ENCODE results near the gene IZUMO4. TPM values are rescaled to one million over a fixed set of nuclear protein-coding genes. Genes with fewer than 3 reads are reported as not detected.
A peak's percentile ranks its signal among the peaks of the same experiment; 100 is the strongest.

The IZUMO4 gene
- total and polyA plus RNA-seq, 8 donors: 3.5 to 22.3 (median 8.1) TPM; not detected in 3

DNA sequence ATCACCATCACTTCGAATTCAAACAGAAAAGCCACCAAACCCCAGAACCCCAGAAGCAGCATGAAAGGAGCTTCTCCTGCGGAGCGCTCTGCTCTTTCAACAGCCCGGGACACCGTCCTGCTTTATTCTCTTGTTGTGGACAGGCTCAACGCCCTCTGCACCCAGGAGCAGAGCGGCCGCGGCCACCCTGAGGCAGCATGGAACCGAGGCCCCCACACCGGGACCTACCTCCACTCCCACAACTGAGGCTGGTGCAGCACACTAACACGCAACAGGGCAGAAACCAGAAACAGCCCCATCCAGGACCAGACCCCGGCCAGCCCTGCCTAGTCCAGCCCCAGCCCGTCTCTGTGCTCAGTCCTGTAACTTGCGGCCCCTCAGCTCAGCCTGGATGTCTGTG is 47.5 kb downstream of the IZUMO4 start:
- intact Hi-C loops (cut with DNase I; ENCODE audit: low total_unique reads): no loop called here
- Histone ChIP-seq H3K9me3 (no peaks in the 10 kb centered on the region), H3K4me1 (peaks cover 18 to 68% (median 39%) of the 10 kb centered on the region in 4 donors), H3K27ac (no peak overlapping the region), H3K27me3 (no peaks in the 10 kb centered on the region), H3K4me3 (no peak overlapping the region), H3K36me3 (peaks cover 5 to 42% (median 36%) of the 10 kb centered on the region in 4 donors)
- no peak for TF ChIP-seq POLR2AphosphoS5 (IDR thresholded peaks at IDR 0.05)
- no peak for TF ChIP-seq POLR2A (IDR thresholded peaks at IDR 0.05)
- TF ChIP-seq, protein P1, sequence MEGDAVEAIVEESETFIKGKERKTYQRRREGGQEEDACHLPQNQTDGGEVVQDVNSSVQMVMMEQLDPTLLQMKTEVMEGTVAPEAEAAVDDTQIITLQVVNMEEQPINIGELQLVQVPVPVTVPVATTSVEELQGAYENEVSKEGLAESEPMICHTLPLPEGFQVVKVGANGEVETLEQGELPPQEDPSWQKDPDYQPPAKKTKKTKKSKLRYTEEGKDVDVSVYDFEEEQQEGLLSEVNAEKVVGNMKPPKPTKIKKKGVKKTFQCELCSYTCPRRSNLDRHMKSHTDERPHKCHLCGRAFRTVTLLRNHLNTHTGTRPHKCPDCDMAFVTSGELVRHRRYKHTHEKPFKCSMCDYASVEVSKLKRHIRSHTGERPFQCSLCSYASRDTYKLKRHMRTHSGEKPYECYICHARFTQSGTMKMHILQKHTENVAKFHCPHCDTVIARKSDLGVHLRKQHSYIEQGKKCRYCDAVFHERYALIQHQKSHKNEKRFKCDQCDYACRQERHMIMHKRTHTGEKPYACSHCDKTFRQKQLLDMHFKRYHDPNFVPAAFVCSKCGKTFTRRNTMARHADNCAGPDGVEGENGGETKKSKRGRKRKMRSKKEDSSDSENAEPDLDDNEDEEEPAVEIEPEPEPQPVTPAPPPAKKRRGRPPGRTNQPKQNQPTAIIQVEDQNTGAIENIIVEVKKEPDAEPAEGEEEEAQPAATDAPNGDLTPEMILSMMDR (IDR thresholded peaks at IDR 0.05): no peak
- TF ChIP-seq EP300 (IDR thresholded peaks at IDR 0.05): no peak
- WGBS, 5 donors: 89 to 97% (median 92%) methylated on average over 15 of the region's 15 CpGs
- no peak for DNase-seq

DNA sequence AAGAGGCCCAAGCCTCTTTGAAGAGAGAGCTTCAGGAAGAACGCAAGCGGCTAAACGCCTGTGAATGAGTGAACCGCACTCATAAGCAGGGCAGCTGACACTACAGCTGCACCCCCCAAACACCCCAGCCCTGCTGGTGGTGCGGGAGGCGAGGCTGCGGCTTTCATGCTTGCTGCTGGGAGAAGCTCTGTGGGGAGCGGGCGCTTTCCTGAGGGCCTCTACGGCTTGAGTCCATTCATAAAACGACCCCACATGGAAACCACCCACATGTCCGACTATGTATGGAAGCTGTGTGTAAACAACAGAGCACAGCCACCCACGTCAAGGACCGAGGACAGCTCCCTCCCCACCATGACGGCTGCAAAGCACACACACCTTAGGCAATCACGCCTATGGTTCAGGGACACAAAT is 49.1 kb downstream of the IZUMO4 start:
- DNase-seq: peak in 1 of 2 donors; percentile 49
- H3K4me3 ChIP-seq: no peak overlapping the region
- intact Hi-C loops (cut with DNase I; ENCODE audit: low total_unique reads): no loop called here
- no peaks in the 10 kb centered on the region for H3K9me3 ChIP-seq
- 37 to 67% (median 60%) methylated on average over 10 to 16 of the region's 16 CpGs for WGBS, 5 donors
- no peaks in the 10 kb centered on the region for H3K27me3 ChIP-seq
- H3K27ac ChIP-seq: no peak overlapping the region
- no peak for TF ChIP-seq EP300 (IDR thresholded peaks at IDR 0.05)
- TF ChIP-seq, protein P1 (IDR thresholded peaks at IDR 0.05): no peak
- TF ChIP-seq POLR2A (IDR thresholded peaks at IDR 0.05): no peak
- TF ChIP-seq POLR2AphosphoS5 (IDR thresholded peaks at IDR 0.05): no peak
- peaks cover 33 to 76% (median 52%) of the 10 kb centered on the region in 4 donors for H3K4me1 ChIP-seq
- peaks cover 4 to 26% (median 19%) of the 10 kb centered on the region in 4 donors for H3K36me3 ChIP-seq

DNA sequence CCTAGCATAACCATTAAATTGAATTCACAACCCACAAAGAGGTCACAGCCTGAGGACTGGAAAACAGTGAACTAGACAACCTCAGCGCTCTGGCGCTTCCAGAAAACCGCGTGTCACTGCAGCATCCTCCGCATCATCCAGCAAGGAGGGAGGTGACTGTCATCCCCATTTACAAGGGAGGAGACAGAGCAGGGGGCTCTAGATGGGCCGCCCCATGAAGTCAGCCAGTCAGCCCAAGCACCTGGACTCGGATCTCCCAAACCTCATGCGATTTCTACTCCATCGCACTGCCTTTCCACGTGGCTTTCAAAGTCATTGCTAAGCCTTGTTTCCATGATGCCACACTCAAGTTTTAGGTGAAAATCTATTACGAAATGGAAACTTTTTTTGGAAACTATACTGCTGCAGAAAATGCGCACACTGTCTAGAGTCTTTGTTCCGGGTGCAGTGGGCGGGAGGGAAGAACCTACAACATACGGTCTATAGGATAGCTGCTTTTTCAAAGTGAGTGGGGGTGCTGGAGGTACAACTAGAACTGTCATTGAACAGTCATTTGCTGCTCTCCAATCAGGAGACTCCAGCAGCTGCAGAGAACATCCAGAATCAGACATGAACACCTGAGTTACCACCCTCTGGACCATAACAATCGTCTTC is 51.9 kb downstream of the IZUMO4 start:
- peaks cover 38 to 75% (median 59%) of the 10 kb centered on the region in 4 donors for H3K4me1 ChIP-seq
- peaks cover 4 to 23% (median 18%) of the 10 kb centered on the region in 4 donors for H3K36me3 ChIP-seq
- H3K9me3 ChIP-seq: no peaks in the 10 kb centered on the region
- peak overlapping the region in 1 of 5 donors; percentile 96 for H3K27ac ChIP-seq
- DNase-seq: no peak
- H3K4me3 ChIP-seq: no peak overlapping the region
- TF ChIP-seq, protein P1 (IDR thresholded peaks at IDR 0.05): no peak
- no peak for TF ChIP-seq EP300 (IDR thresholded peaks at IDR 0.05)
- WGBS, 5 donors: 80 to 84% (median 81%) methylated on average over 15 to 16 of the region's 16 CpGs
- intact Hi-C loops (cut with DNase I; ENCODE audit: low total_unique reads): no loop called here
- no peaks in the 10 kb centered on the region for H3K27me3 ChIP-seq

Other genes with a start within 250 kb of the IZUMO4 start
- gene REXO1, start 248.4 kb upstream of the IZUMO4 start, total RNA-seq: 100 to 1,000 TPM in 1 of 5 donors, 10 to 100 TPM in 4; 10.1 to 164 (median 25.7) TPM
- gene REXO1, start 248.4 kb upstream of the IZUMO4 start, polyA plus RNA-seq: 10 to 100 TPM; 10.1 to 15.5 (median 15.2) TPM
- 10 to 100 TPM in 2 of 5 donors, 1 to 10 TPM in 2, not detected in 1; 3.5 to 31.9 (median 15.8) TPM for gene KLF16, start 233.3 kb upstream of the IZUMO4 start, total RNA-seq
- 1 to 10 TPM; 5.0 to 7.6 (median 6.6) TPM for gene KLF16, start 233.3 kb upstream of the IZUMO4 start, polyA plus RNA-seq
- 100 to 1,000 TPM in 1 of 5 donors, 10 to 100 TPM in 4; 25.7 to 177 (median 33.0) TPM for gene ABHD17A, start 211.4 kb upstream of the IZUMO4 start, total RNA-seq
- 10 to 100 TPM; 73.0 to 76.3 (median 75.5) TPM for gene ABHD17A, start 211.4 kb upstream of the IZUMO4 start, polyA plus RNA-seq
- gene ADAT3, start 191.5 kb upstream of the IZUMO4 start, total RNA-seq: 10 to 100 TPM in 3 of 5 donors, 1 to 10 TPM in 2; 4.2 to 75.9 (median 18.3) TPM
- gene ADAT3, start 191.5 kb upstream of the IZUMO4 start, polyA plus RNA-seq: 1 to 10 TPM; 5.5 to 6.7 (median 6.0) TPM
- 10 to 100 TPM; 10.7 to 77.6 (median 17.9) TPM for gene SCAMP4, start 191.5 kb upstream of the IZUMO4 start, total RNA-seq
- gene SCAMP4, start 191.5 kb upstream of the IZUMO4 start, polyA plus RNA-seq: 10 to 100 TPM in 2 of 3 donors, 1 to 10 TPM in 1; 7.8 to 23.9 (median 19.4) TPM
- 100 to 1,000 TPM in 3 of 5 donors, 10 to 100 TPM in 2; 35.8 to 210 (median 106) TPM for gene CSNK1G2, start 155.7 kb upstream of the IZUMO4 start, total RNA-seq
- 10 to 100 TPM; 30.2 to 44.9 (median 37.3) TPM for gene CSNK1G2, start 155.7 kb upstream of the IZUMO4 start, polyA plus RNA-seq
- gene BTBD2, start 81.2 kb upstream of the IZUMO4 start, total RNA-seq: 10 to 100 TPM; 17.9 to 39.6 (median 33.3) TPM
- 10 to 100 TPM; 39.9 to 50.2 (median 40.9) TPM for gene BTBD2, start 81.2 kb upstream of the IZUMO4 start, polyA plus RNA-seq
- 100 to 1,000 TPM in 2 of 5 donors, 10 to 100 TPM in 3; 38.7 to 192 (median 83.9) TPM for gene MKNK2, start 45.7 kb upstream of the IZUMO4 start, total RNA-seq
- 100 to 1,000 TPM; 102 to 164 (median 130) TPM for gene MKNK2, start 45.7 kb upstream of the IZUMO4 start, polyA plus RNA-seq
- 100 to 1,000 TPM in 2 of 5 donors, 10 to 100 TPM in 2, 1 to 10 TPM in 1; 9.9 to 181 (median 41.4) TPM for gene MOB3A, start 589 bp upstream of the IZUMO4 start, total RNA-seq
- 10 to 100 TPM; 12.6 to 17.4 (median 14.1) TPM for gene MOB3A, start 589 bp upstream of the IZUMO4 start, polyA plus RNA-seq
- 100 to 1,000 TPM in 4 of 5 donors, 10 to 100 TPM in 1; 49.0 to 340 (median 134) TPM for gene AP3D1, start 54.7 kb downstream of the IZUMO4 start, total RNA-seq
- gene AP3D1, start 54.7 kb downstream of the IZUMO4 start, polyA plus RNA-seq: 10 to 100 TPM; 53.8 to 59.6 (median 59.4) TPM
- gene DOT1L, start 67.0 kb downstream of the IZUMO4 start, total RNA-seq: 10 to 100 TPM; 10.5 to 71.8 (median 28.1) TPM
- gene DOT1L, start 67.0 kb downstream of the IZUMO4 start, polyA plus RNA-seq: 1 to 10 TPM; 3.8 to 6.4 (median 5.0) TPM
- gene PLEKHJ1, start 139.4 kb downstream of the IZUMO4 start, total RNA-seq: 100 to 1,000 TPM in 2 of 5 donors, 10 to 100 TPM in 3; 22.2 to 459 (median 96.9) TPM
- gene PLEKHJ1, start 139.4 kb downstream of the IZUMO4 start, polyA plus RNA-seq: 100 to 1,000 TPM; 113 to 173 (median 132) TPM
- gene SF3A2, start 139.9 kb downstream of the IZUMO4 start, total RNA-seq: 100 to 1,000 TPM in 1 of 5 donors, 10 to 100 TPM in 4; 25.8 to 214 (median 33.9) TPM
- 10 to 100 TPM; 33.3 to 42.4 (median 40.2) TPM for gene SF3A2, start 139.9 kb downstream of the IZUMO4 start, polyA plus RNA-seq
- 1 to 10 TPM in 2 of 5 donors, under 1 TPM in 1, not detected in 2; 0.45 to 2.0 (median 1.1) TPM for gene AMH, start 152.4 kb downstream of the IZUMO4 start, total RNA-seq
- 1 to 10 TPM in 1 of 3 donors, under 1 TPM in 2; 0.50 to 1.5 (median 0.61) TPM for gene AMH, start 152.4 kb downstream of the IZUMO4 start, polyA plus RNA-seq
- gene JSRP1, start 159.5 kb downstream of the IZUMO4 start, total RNA-seq: under 1 TPM in 1 of 5 donors, not detected in 4; 0.58 TPM
- under 1 TPM in 2 of 3 donors, not detected in 1; 0.68 to 0.75 TPM for gene JSRP1, start 159.5 kb downstream of the IZUMO4 start, polyA plus RNA-seq
- 1 to 10 TPM in 1 of 5 donors, under 1 TPM in 1, not detected in 3; 0.87 to 1.4 TPM for gene PEAK3, start 185.3 kb downstream of the IZUMO4 start, total RNA-seq
- gene PEAK3, start 185.3 kb downstream of the IZUMO4 start, polyA plus RNA-seq: under 1 TPM in 2 of 3 donors, not detected in 1; 0.15 to 0.31 TPM
- gene LINGO3, start 211.2 kb downstream of the IZUMO4 start, total RNA-seq: not detected
- gene LINGO3, start 211.2 kb downstream of the IZUMO4 start, polyA plus RNA-seq: not detected
- gene LSM7, start 231.7 kb downstream of the IZUMO4 start, total RNA-seq: 10 to 100 TPM in 4 of 5 donors, 1 to 10 TPM in 1; 9.8 to 93.1 (median 17.4) TPM
- 100 to 1,000 TPM; 196 to 332 (median 214) TPM for gene LSM7, start 231.7 kb downstream of the IZUMO4 start, polyA plus RNA-seq
- gene SPPL2B, start 231.8 kb downstream of the IZUMO4 start, total RNA-seq: 100 to 1,000 TPM in 2 of 5 donors, 10 to 100 TPM in 3; 69.3 to 450 (median 97.4) TPM
- gene SPPL2B, start 231.8 kb downstream of the IZUMO4 start, polyA plus RNA-seq: 10 to 100 TPM; 13.6 to 31.4 (median 29.0) TPM